B cell (primary cell): ENCODE data around the gene PLK3. TPM values are rescaled to one million over a fixed set of nuclear protein-coding genes. Genes with fewer than 3 reads are reported as not detected.

Experiments
- ATAC-seq: fragments of 200-7000 bp; cut with Tn5 transposase; one replicate; pipeline ENCODE4 v1.10.0; 2021; ENCODE audit warnings: low read depth, mild to moderate bottlenecking, moderate number of reproducible peaks, moderate library complexity
- CTCF ChIA-PET: fragments of 350-600 bp; sonication (Branson Sonifier 250); formaldehyde crosslinking; loops from one replicate; lab custom pipeline; 2021; ENCODE audit warnings: antibody characterized with exemption, inconsistent platforms; lab: Charles Lee
- POLR2A ChIA-PET: fragments of 350-600 bp; sonication (Branson Sonifier 250); formaldehyde crosslinking; loops from one replicate; lab custom pipeline; 2021; ENCODE audit warnings: antibody characterized with exemption; lab: Charles Lee
- DNase-seq: peaks from one replicate; pipeline ENCODE4 v3.0.0; 2013
- H2AFZ ChIP-seq: 2 replicates; pipeline ENCODE4 v1.6.1; 2012; ENCODE audit warnings: mild to moderate bottlenecking, low read depth, low read length; ENCODE audit not compliant: insufficient read depth, poor library complexity, severe bottlenecking
- H3K27ac ChIP-seq, 2 donors: 1 replicate in 1 of 2; 2 replicates in 1 of 2; pipeline ENCODE4 v1.5.1; 2012 to 2013; ENCODE audit warnings: low read length in 2 of 2, mild to moderate bottlenecking in 2 of 2, moderate library complexity in 1 of 2
- H3K27me3 ChIP-seq, 4 experiments: fragments of 200-600 bp in 1 of 4; sonication (generic) in 1 of 4; replicated peaks in 1 of 4; 1 replicate in 2 of 4; 2 replicates in 2 of 4; pipeline versions ENCODE4 v1.6.1 to v1.7.0; 2013 to 2016; ENCODE audit warnings: low read length in 3 of 4, mild to moderate bottlenecking in 2 of 4, mixed read lengths in 1 of 4, moderate library complexity in 1 of 4; ENCODE audit not compliant: insufficient read depth in 4 of 4, control insufficient read depth in 3 of 4; ENCODE audit errors: control extremely low read depth in 1 of 4
- H3K36me3 ChIP-seq, 2 experiments: replicated peaks in 1 of 2; 1 replicate in 1 of 2; 2 replicates in 1 of 2; pipeline versions ENCODE4 v1.6.1 to v1.7.1; 2013; ENCODE audit warnings: low read length in 1 of 2; ENCODE audit not compliant: insufficient read depth in 2 of 2, control insufficient read depth in 1 of 2; ENCODE audit errors: control extremely low read depth in 1 of 2, extremely low read depth in 1 of 2
- H3K4me1 ChIP-seq, 2 donors: fragments of 200-600 bp in 1 of 2; sonication (generic) in 1 of 2; 1 replicate in 1 of 2; 2 replicates in 1 of 2; pipeline versions ENCODE4 v1.5.1 to v1.6.1; 2013 to 2017; ENCODE audit warnings: low read length in 2 of 2; ENCODE audit not compliant: control insufficient read depth in 2 of 2, insufficient read depth in 2 of 2
- H3K4me2 ChIP-seq: replicated peaks from 2 replicates; pipeline ENCODE3; 2012; ENCODE audit warnings: mild to moderate bottlenecking, low read depth, low read length; ENCODE audit not compliant: poor library complexity, severe bottlenecking
- H3K4me3 ChIP-seq, 5 experiments: fragments of 200-600 bp in 1 of 5; sonication (generic) in 1 of 5; 1 replicate in 3 of 5; 2 replicates in 2 of 5; pipeline versions ENCODE4 v1.5.1 to v1.7.0; 2011 to 2016; ENCODE audit warnings: low read length in 4 of 5, mild to moderate bottlenecking in 4 of 5, low read depth in 2 of 5, control low read depth in 1 of 5, moderate library complexity in 1 of 5; ENCODE audit not compliant: insufficient read depth in 1 of 5; ENCODE audit errors: control extremely low read depth in 1 of 5, extremely low read depth in 1 of 5
- H3K79me2 ChIP-seq: fragments of 200-600 bp; sonication (generic); one replicate; pipeline ENCODE4 v1.6.0; 2016; ENCODE audit warnings: low read length; ENCODE audit not compliant: control insufficient read depth, insufficient read depth
- H3K9ac ChIP-seq: fragments of 200-600 bp; sonication (generic); 2 replicates; pipeline ENCODE4 v1.6.1; 2017; ENCODE audit warnings: mild to moderate bottlenecking, low read length, moderate library complexity
- H3K9me3 ChIP-seq, 3 donors: one replicate each; pipeline versions ENCODE4 v1.6.1 to v1.7.1; 2013; ENCODE audit warnings: low read length in 2 of 3; ENCODE audit not compliant: control insufficient read depth in 2 of 3, insufficient read depth in 1 of 3; ENCODE audit errors: control extremely low read depth in 1 of 3
- H4K20me1 ChIP-seq: 2 replicates; pipeline ENCODE4 v1.6.0; 2012; ENCODE audit warnings: mild to moderate bottlenecking, low read length; ENCODE audit not compliant: insufficient read depth, control insufficient read depth, poor library complexity, severe bottlenecking
- H3K27ac Mint-ChIP-seq: one replicate; pipeline ENCODE4 v1.8.0; 2021; ENCODE audit warnings: mixed read lengths
- H3K27me3 Mint-ChIP-seq: one replicate; pipeline ENCODE4 v1.8.0; 2021; ENCODE audit warnings: mixed read lengths
- H3K4me1 Mint-ChIP-seq: one replicate; pipeline ENCODE4 v1.8.0; 2021; ENCODE audit warnings: mixed read lengths
- H3K4me3 Mint-ChIP-seq: one replicate; pipeline ENCODE4 v1.8.0; 2021; ENCODE audit warnings: mixed read lengths
- H3K9me3 Mint-ChIP-seq: one replicate; pipeline ENCODE4 v1.8.0; 2022; ENCODE audit warnings: mixed read lengths; ENCODE audit not compliant: insufficient read depth
- EZH2 ChIP-seq: IDR thresholded peaks from 2 replicates; pipeline ENCODE4 v1.6.1; 2012; ENCODE audit warnings: borderline replicate concordance, low read depth, mild to moderate bottlenecking, moderate library complexity, low read length; ENCODE audit not compliant: insufficient read depth, poor library complexity, severe bottlenecking
- WGBS: methylation state at CpG from one replicate; pipeline ENCODE4 v1.1.5; 2013; ENCODE audit warnings: missing lambda C conversion rate; ENCODE audit not compliant: insufficient coverage; 5-methylcytosine and 5-hydroxymethylcytosine counted together
- intact Hi-C: fragments of 100-400 bp; cut with micrococcal nuclease; formaldehyde crosslinking; loops from one replicate; pipeline ENCODE4 v1.10.0; 2022
- polyA plus RNA-seq: library from polyadenylated mRNA; depleted of rRNA; stranded (reverse); fragments of >200 nt; gene quantifications from 2 replicates; pipeline ENCODE4 v1.2.3, GENCODE V29; 2012
- total RNA-seq, 2 donors: library from RNA; stranded (reverse); fragments of 120-200 nt in 1 of 2; gene quantifications; 1 replicate in 1 of 2; 2 replicates in 1 of 2; pipeline versions ENCODE4 v1.2.3 to v1.2.4, GENCODE V29; 2013 to 2022
- TF ChIP-seq, protein P1 (sequence below): fragments of 200-600 bp; IDR thresholded peaks from one replicate; pipeline ENCODE4 v1.8.0; 2022; ENCODE audit warnings: antibody characterized with exemption, mild to moderate bottlenecking

Gene PLK3
- total and polyA plus RNA-seq, 2 donors (not counting 1 experiment from before 2014, with no cell fraction given): 35.9 to 93.5 TPM

DNA sequence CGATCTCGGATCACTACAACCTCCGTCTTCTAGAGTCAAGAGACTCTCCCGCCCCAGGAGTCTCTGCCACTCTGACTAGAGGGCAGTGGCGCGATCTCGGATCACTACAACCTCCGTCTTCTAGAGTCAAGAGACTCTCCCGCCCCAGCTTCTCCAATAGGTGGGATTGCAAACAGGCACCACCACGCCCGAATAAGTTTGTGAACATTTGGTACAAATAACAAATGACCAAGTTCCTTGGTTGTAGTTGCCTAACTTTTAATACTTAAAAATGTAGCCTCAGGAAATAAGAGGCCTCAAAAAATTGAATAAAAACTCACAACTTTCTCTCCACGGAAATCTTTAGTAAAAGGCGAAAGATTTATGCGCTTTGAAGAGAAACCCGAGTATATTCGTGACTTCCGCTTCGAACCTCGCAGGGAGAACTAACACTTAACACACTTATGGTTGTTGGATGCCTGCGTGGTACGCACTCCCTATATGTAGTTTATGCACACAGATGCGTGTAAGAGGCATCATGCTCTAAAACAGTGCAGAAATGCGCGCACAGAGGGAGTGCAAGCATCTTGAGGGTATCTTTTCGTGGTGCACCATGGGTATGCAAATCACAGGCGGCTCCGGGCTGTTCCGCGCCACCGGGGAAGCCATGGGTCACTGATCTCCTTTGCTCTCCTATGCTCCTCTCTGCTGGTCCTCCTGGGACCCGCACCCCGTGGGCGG lies 19.6 kb downstream of the PLK3 start:
- H4K20me1 ChIP-seq: no peaks in the 10 kb centered on the region
- no peaks in the 10 kb centered on the region for H3K9me3 ChIP-seq
- H3K4me2 ChIP-seq: peak overlapping the region; percentile 88
- H2AFZ ChIP-seq: peak overlapping the region; percentile 87
- DNase-seq (peak; percentile 95), ATAC-seq (peak; percentile 82)
- no peaks in the 10 kb centered on the region for H3K9me3 Mint-ChIP-seq
- H3K9ac ChIP-seq: peak overlapping the region; percentile 92
- H3K27me3 ChIP-seq: no peaks in the 10 kb centered on the region
- peaks cover 16 to 24% of the 10 kb centered on the region in 2 donors for H3K4me1 ChIP-seq
- under 1% methylated on average over 18 of the region's 33 CpGs for WGBS
- H3K4me1 Mint-ChIP-seq: peaks cover 35% of the 10 kb centered on the region
- intact Hi-C loops: loop anchor here (1.0 to 2.0 kb wide), 7 partner anchors 10 to 520 kb away; partner anchors contain the start of genes PLK3 and RPS8
- ChIA-PET CTCF (interaction anchor here (0.7 to 6.7 kb wide), 19 partner anchors 10 to 480 kb away, joined by 3 to 70 read pairs (median 4); partner anchors contain the start of genes BEST4, BTBD19, HECTD3 and PLK3), POLR2A (interaction anchor here (0.5 to 5.2 kb wide), 18 partner anchors 12 to 1648 kb away, joined by 3 to 61 read pairs (median 4); partner anchors contain the start of genes ARMH1, BEST4, BTBD19 and CFAP57)
- no peaks in the 10 kb centered on the region for H3K79me2 ChIP-seq
- no peaks in the 10 kb centered on the region for H3K36me3 ChIP-seq
- H3K27ac ChIP-seq: peak overlapping the region; percentile 99 to 100
- TF ChIP-seq, protein P1, sequence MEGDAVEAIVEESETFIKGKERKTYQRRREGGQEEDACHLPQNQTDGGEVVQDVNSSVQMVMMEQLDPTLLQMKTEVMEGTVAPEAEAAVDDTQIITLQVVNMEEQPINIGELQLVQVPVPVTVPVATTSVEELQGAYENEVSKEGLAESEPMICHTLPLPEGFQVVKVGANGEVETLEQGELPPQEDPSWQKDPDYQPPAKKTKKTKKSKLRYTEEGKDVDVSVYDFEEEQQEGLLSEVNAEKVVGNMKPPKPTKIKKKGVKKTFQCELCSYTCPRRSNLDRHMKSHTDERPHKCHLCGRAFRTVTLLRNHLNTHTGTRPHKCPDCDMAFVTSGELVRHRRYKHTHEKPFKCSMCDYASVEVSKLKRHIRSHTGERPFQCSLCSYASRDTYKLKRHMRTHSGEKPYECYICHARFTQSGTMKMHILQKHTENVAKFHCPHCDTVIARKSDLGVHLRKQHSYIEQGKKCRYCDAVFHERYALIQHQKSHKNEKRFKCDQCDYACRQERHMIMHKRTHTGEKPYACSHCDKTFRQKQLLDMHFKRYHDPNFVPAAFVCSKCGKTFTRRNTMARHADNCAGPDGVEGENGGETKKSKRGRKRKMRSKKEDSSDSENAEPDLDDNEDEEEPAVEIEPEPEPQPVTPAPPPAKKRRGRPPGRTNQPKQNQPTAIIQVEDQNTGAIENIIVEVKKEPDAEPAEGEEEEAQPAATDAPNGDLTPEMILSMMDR: no peak
- no peak for TF ChIP-seq EZH2
- peak overlapping the region; percentile 93 for H3K4me3 Mint-ChIP-seq
- peak overlapping the region; percentile 56 to 80 (median 66) for H3K4me3 ChIP-seq
- H3K27ac Mint-ChIP-seq: peak overlapping the region; percentile 100
- H3K27me3 Mint-ChIP-seq: no peaks in the 10 kb centered on the region
